Left renal pelvis (tissue), 4 donors: ENCODE data around the gene SSR2. TPM values are rescaled to one million over a fixed set of nuclear protein-coding genes. Genes with fewer than 3 reads are reported as not detected.

Experiments used
- DNase-seq, 4 donors: peaks; one replicate each; pipeline ENCODE4 v3.0.0-alpha.2; 2013; ENCODE audit warnings: low read depth in 4 of 4, low spot score in 3 of 4
- polyA plus RNA-seq, 4 donors: library from polyadenylated mRNA; unstranded; fragments of 120-200 nt; gene quantifications; one replicate each; pipeline ENCODE4 v1.2.1, GENCODE V29; 2013; ENCODE audit not compliant: insufficient read length in 4 of 4

The SSR2 gene
- 100 to 1,000 TPM; 353 to 473 (median 417) TPM for polyA plus RNA-seq

DNA sequence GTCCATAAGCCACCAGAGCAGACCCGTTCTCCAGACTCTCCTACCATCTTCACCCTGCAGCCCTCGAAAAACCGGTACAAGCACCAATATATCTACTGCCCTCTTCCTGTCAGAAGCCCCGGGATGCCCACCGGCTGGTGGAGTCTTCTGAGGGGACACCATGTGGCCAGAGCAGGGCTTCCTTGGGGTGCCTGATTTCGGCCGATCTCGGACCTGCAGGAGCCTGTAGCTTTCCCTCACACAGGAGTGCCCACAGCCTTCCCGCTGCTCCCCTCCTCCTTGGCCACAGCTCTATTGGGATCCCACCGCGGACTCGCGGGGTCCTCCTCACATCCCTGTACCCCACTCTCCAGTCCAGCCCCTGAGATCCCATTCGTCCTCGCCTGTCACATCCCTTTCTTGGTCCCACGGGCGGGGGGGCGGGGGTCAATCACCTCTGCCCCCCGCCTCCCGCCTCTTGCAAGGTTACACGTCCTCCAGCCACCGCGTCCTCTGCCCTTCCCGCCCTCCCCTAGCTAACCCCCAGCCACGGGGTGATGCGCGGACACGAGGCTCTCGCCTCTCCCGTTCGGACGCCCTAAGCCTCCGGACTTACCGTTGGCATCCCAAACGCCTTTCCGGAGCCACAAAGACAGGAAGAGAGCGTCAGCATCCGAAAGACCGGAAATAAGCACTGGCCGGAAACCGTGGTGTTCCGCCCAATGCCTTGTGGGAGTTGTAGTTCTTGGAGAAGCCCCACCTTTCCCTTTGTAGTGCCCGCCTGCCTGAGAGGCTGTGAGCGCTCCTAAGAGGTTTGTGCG, at the start of gene SSR2:
Gene SSR2 (minus strand): TSS at position 659 of the 800 bp plus-strand sequence. CDS start 784 bp downstream, outside the sequence.
- DNase-seq, result peak; percentile 75 to 86 (median 82)

DNA sequence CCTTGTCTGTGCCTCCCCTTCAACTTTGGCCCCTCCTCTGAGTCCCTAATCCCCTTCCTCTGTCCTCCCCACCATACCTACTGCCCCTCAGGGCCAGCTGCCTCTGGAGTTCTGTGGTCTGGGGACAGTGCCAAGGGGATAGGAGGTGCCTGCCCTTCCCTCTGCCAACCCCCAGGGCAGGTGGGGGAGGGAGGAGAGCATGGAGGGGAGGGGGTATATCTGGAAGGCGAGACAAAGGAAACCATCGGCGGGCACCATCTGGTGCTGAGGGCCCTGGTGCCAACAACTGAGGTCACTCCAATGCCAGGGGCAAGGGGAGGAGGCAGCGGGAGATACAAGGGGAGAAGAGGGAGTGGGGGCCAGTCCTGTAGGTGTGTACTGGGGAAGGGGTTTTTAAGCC, 49.8 kb upstream of the SSR2 start:
- DNase-seq, result no peak

DNA sequence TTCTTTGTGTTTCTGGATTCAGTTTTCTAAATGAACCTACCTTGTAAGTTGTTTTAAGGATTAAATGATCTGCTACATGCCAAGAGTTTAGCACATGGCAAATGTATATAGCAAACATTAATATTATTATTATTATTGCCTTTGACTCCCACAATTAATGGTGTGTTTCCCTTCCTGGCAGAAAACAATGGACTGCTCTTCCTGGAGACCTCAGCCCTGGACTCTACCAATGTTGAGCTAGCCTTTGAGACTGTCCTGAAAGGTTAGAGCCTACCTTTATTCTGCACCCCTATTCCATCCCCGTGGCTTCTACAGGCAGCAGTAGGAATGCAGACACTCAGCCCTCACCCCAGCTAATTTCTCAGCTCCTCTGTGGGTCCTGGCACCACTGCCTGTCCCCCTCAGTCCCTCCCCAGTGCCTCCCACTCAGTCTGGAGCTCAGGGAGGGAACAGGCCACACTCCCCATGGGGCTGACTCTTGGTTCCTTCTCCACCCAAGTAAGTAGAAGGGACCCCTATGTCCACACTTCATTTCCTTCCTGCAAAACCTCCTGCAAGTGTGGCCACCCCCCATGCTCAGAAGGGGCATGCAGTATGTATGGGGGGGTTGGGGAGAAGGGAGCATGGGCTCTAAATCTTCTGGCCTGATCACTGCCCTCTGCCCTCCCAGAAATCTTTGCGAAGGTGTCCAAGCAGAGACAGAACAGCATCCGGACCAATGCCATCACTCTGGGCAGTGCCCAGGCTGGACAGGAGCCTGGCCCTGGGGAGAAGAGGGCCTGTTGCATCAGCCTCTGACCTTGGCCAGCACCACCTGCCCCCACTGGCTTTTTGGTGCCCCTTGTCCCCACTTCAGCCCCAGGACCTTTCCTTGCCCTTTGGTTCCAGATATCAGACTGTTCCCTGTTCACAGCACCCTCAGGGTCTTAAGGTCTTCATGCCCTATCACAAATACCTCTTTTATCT, 49.0 kb upstream of the SSR2 start:
- no peak for DNase-seq

DNA sequence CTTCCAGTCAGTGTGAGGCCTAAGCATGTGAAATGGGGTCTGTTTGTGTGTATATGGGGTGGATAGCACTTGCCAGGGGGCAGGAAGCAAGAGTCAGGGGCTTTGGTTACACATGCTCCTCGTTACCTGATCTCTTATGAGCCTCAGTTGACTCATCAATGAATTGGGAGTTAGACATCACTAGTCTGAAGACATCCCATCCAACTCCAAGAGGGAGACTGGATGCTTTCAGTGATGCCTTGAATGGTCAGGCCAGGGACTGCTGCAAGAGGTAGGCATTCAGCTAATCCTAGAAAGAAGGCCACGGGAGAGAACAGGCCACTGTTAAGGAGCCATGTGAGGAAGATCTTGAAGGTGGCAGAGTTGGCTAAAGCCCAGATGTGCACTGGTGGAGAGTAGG, 46.5 kb upstream of the SSR2 start:
- DNase-seq, result no peak

DNA sequence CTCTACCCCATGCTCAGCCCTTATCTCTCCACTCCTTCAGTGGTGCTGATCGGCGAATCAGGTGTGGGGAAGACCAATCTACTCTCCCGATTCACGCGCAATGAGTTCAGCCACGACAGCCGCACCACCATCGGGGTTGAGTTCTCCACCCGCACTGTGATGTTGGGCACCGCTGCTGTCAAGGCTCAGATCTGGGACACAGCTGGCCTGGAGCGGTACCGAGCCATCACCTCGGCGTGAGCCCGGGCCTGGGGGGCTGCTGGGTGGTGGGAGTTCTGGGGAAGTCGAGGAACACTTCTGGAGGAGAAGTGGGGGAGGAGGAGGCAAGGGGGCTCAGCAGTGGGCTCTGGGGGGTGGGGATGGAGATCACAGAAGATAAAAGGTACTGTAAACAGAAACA, 45.1 kb upstream of the SSR2 start:
- no peak for DNase-seq

DNA sequence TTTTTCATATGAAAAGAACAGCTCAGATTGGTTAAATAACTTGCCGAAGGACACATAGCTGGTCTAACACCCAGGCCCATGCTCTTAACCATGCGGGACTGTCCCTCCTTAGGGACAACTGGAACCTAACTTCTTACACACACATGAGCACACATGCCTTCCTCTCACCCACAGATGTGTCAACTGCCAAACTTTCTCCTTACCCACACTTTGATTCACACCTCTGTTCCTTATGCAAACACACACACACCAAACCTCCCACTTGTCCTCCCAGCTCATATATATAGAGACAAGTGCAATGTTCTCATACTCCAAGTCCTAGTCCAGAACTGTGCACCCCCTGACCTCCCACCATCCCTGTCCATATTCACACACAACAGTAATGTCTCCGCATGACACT, 44.5 kb upstream of the SSR2 start:
- DNase-seq, result no peak

DNA sequence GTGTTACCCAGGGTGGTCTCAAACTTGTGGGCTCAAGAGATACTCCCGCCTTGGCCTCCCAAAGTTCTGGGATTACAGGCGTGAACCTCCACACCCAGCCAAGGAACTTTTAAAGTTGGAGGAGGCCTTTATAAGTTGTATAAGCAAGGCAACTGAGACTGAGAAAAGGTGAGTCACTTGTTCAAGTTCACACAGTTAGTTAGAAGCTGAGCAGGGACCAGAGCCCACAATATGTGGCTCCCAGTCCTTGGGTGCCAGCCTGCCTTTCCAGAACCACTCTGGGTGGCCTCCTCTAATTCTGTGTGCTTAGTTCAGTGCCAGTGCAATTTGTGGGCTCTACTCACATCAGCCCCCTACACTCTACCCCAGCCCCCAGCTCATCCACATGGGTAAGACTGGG, 43.9 kb upstream of the SSR2 start:
- no peak for DNase-seq

DNA sequence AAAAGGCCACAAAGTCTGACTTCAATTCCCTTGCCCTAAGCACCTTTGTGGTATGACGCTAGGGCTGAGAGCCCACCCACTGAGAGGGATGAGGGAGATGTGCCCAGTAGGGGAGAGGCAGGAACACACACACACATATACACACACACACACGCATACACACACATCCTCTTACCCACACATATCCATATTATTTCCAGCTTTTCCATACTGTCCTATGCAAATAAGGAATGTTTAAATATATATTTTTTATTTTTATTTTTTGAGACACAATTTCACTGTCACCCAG, 43.2 kb upstream of the SSR2 start:
- DNase-seq, result no peak

DNA sequence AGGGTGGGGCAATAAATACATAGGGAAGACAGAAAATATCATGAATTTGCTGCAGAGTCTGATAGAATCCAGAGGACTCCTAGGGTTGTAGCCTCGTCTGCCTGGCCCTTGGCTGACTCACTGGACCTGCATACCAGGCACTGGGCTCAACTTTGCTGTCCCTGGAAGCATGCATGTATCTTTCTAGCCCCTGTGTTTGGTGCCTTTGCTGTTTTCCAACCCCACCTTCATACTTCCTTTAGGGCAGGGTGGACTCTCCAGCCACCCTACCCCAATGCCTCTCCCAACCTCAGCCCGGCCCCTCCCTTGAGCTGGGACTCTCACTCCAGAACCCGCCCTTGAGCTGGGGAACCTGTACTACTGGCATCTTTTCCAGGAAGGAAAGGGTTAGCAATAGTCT, 41.4 kb upstream of the SSR2 start:
- DNase-seq, result no peak

DNA sequence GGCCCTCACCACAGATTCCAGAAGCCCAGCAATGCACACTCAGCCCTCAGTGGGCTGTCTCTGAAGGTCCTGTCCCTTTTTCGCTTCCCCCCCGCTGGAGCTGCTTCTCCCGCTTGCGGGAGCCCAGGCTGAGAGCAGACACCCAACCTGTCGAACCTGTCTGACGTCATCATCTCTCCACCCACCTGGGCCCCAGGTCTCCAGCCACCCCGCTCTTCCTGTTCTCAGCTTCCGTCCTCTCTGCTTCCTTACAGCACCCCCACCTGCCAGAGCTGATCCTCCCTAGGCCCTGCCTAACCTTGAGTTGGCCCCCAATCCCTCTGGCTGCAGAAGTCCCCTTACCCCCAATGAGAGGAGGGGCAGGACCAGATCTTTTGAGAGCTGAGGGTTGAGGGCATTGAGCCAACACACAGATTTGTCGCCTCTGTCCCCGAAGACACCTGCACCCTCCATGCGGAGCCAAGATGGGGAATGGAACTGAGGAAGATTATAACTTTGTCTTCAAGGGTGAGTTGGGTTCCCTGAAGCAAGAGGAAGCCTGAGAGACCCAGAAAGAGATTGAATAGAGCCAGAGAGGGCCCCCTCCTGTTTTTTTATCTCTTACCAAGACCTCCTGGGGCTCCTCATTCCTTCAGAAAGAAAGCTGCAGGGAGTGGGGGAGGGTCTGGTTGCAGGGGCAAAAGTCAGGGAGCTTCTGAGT, 40.3 kb upstream of the SSR2 start, which contains the start of gene RAB25:
Gene RAB25 (plus strand): TSS at position 224 of the 700 bp plus-strand sequence. CDS start 241 bp downstream, at position 465.
- DNase-seq, result no peak

DNA sequence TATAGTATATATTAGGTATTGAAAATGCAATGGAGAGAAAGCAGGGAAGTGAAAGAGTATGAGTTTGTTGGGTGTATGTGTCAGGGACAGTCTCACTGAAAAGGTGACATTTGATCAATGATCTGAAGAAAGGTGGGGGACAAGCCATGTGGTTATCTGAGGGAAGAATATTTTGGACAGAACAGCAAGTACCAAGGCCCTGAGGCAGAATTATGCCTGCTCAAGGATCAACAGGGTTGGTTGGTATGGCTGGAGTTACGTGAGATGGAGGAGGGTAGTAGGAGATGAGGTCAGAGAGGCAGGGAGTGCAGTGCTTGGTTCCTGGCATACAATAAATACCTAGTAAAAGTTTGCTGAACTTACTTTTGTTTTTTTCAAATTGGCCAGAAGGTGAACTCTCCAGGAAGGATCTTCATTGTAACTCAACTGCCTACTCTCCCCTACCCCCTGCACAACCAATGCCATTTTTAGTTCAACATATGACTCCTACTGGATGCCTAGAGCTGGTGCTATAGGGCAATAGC, 35.6 kb upstream of the SSR2 start:
- no peak for DNase-seq

DNA sequence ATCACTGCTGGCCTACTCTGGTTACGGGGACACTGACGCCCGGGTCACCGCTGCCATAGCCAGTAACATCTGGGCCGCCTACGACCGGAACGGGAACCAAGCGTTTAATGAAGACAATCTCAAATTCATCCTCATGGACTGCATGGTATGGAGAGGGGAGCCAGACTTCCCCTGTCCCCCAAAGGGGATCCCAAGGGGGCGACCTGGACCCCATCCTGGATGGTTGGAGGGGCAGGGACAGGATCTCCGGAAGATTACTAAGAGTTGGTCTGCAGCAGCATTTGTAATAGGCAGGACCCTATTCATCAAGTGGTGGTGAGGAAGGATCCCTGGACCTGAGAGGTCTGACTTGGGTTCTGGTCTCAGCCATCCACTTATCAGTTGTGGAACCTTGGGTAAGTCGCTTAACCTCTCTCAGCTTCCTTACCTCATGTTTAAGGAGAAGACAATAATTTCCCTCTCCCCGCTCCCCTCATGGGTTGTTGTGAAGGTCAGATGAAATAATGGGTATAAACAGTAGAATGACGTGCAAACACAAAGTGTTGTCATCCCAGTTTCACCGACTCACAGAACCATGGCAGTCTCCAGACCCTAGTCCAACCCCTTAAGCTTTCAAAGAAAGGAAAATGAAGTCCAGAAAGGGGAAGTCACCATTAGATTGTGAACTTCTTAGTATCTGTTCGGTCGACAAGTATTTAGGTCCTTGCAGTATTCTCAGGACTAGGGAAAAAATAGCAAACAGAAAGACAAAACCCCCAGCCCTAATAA, 34.7 kb upstream of the SSR2 start:
- DNase-seq, result no peak

DNA sequence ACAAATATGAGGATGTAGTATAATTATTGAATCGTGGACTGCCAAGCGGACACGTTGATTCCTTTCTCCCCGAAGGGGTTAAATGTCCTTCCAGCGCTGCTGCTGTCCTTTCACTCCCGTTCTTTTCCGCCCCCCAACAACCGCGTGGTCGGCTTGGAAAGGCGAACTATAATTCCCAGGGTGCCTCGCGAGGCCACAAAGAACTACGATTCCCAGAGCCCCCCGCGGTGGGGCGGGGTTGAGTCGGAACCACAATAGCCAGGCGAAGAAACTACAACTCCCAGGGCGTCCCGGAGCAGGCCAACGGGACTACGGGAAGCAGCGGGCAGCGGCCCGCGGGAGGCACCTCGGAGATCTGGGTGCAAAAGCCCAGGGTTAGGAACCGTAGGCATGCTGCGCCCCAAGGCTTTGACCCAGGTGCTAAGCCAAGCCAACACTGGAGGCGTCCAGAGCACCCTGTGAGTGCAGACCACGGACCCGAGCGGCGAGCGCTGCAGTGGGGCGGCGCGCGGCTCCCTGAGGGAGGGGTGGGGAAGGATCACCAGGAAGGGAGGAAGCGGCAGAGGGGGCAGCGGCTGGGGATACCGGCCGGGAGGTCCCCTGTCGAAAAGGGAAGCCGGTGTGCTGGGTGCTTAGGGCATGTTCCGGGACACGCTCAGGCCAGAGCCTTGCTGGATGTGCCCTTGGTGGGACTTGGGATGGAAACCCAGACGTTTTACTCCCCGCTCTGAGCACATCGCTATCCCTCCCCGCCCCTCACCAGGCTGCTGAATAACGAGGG, 33.9 kb upstream of the SSR2 start, which contains the start of gene LAMTOR2:
Gene LAMTOR2 (plus strand): TSS at position 283 of the 781 bp plus-strand sequence. CDS start 108 bp downstream, at position 391.
- peak; percentile 96 to 98 (median 98) for DNase-seq

DNA sequence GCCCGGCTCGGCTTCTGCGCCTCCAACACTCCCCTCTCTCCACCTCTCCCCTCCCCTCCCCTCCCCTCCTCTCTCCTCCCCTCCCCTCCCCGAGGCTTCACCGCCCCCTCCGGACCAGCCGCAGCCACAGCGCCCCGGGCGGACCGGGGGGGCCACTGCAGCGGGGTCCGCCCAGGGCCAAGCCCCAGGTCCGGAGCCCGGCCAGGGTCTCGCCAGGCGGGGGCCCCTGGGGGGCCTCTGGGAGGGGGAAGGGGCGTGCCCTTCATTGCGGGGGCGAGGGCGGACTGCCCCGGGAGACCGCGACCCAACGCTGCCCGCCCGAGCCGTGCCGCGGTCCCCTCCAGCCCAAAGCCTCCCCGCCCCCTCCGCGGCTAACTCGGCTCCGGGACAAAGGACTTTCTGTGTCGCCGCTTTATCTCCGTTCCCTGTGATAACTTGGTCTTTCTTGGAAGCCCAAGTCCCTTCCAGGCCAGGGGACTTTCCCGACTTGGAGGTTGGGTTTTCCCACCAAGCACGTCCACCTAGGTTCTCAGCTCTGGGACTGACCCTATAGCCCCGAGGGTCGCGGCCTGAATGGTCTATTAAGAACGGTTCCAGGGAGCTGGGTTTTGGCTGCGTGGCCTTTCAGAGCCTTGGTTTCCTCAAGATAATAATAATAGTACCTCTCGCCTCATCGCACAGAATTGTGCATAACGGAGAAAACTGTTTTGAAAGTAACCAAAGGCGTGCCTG, 33.2 kb upstream of the SSR2 start, which contains the start of gene UBQLN4:
Gene UBQLN4 (minus strand): TSS at position 31 of the 732 bp plus-strand sequence. CDS start 97 bp downstream, outside the sequence.
- peak; percentile 65 to 84 (median 77) for DNase-seq

DNA sequence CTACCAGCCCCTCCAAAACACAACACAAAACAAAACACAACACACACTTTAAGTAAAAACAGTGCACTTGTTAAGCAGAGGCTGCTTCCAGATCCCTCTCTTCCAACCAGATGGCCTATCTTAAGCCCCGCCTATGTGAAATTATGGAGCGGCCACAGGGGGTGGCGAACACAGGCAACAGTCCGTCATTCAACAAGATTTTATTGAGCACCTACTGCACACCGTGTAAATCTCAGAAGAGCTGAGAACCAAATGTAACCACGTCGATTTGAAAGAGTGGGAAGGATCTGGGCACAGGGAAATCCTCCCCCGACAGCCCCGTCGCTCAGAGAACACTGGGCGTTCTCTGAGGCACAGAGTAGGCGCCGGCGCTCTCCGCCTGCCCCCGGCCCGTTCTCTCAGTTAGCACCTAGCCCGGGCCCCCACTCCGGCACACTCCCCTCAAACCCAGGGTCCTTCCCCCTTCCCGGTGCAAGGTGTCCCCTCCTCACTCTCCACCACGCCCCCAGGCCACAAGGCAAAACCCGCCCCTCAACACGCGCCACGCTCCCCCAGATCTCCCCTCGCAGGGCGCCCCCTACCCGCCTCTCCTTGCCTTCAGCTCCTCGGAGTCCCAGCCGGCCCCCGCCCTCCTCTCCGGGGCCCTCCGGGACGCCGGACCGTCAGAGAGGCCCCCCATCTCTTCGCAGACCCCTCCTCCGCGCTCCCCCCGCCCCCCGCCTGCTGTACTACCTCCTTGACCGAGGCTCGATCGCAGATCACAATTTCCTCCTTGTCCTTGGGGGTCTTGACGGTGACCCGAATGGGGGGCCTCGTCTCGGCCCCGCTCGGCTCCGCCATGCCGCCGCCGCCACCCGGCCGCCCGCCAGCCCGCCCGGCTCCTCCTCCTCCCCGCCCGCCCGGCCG, 32.4 kb upstream of the SSR2 start:
- DNase-seq, result peak in 2 of 4 donors; percentile 27 to 55

DNA sequence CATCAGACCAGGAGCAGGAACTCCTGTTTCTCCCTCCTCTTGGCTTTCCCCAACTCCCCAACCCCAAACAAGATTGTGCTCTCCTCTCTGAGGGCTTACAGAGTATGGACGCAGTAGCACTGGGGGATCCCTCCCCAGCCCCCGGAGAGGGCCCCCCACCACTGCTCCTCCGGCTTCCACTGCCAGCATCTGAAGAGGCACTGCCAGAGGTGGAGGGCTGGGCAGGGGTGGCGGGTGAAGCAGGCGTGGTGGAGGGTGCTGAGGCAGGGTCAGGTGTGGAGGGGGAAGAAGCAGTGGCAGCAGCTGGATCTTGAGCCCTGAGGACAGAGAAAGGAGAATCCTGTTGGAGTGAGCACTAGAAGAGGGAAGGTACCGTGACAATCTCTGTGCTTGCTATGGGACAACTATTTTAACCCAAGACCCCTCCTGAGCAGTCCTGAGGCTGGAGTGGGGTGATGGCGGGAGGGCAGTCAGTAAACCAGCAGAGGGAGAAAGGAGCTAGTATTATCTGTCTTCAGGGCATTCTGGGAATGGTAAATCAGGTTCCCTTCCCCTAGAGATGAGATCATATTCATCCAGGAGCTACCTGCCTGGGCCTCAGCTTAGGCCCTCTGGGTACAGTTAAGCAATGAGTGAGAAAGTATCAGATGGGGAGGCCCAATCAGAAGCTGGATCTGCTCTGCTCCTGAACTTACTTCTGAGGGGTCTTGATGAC, 30.4 kb upstream of the SSR2 start:
- DNase-seq, result no peak
